HCT116 (cell line): ENCODE results near the gene CLOCK. TPM values are rescaled to one million over a fixed set of nuclear protein-coding genes. Genes with fewer than 3 reads are reported as not detected.
A peak's percentile ranks its signal among the peaks of the same experiment; 100 is the strongest.

Source experiments
- ATAC-seq: fragments of 200-7000 bp; cut with Tn5 transposase; 2 replicates; pipeline ENCODE4 v1.9.1; 2020; ENCODE audit warnings: mild to moderate bottlenecking, moderate library complexity
- BruUV-seq: library from RNA; stranded (reverse); fragments of 400-500 nt; replicated peaks from 2 replicates; lab custom pipeline; 2021; lab: Mats Ljungman, UMichigan
- CTCF ChIA-PET: fragments of 300-600 bp; sonication (Branson Sonifier 250); formaldehyde crosslinking; loops from one replicate; lab custom pipeline; 2021; ENCODE audit warnings: antibody characterized with exemption; lab: Charles Lee
- POLR2A ChIA-PET: fragments of 300-600, 350-600 bp; sonication (Branson Sonifier 250); formaldehyde crosslinking; loops from one replicate; lab custom pipeline; 2021; ENCODE audit warnings: antibody characterized with exemption; lab: Charles Lee
- RAD21 ChIA-PET, 2 experiments: fragments of 300-600 bp; sonication (Branson Sonifier 250); formaldehyde crosslinking; loops; one replicate each; lab custom pipeline; 2023; ENCODE audit warnings: low total read pairs in 2 of 2; ENCODE audit not compliant: uncharacterized antibody in 2 of 2, unreplicated experiment in 2 of 2, low non-redundant PET in 1 of 2; lab: Charles Lee
- DNase-seq: peaks from one replicate; pipeline ENCODE4 v3.0.0-alpha.2; 2010; ENCODE audit warnings: low read depth, low spot score
- H2AFZ ChIP-seq: fragments of 200-600 bp; shearing (Covaris generic), sonication (generic); 2 replicates; pipeline ENCODE4 v1.6.1; 2017; ENCODE audit warnings: low read depth, mixed run types, mixed read lengths, antibody characterized with exemption, low read length; ENCODE audit not compliant: poor library complexity, severe bottlenecking
- H3K27ac ChIP-seq: 2 replicates; pipeline ENCODE4 v1.5.1; 2012; ENCODE audit warnings: low read depth, low read length
- H3K27me3 ChIP-seq: fragments of 200-600 bp; sonication (generic); 2 replicates; pipeline ENCODE4 v1.6.1; 2016; ENCODE audit warnings: mixed run types, low read length, mixed read lengths; ENCODE audit not compliant: insufficient read depth
- H3K36me3 ChIP-seq, 2 experiments: fragments of 200-500 bp in 1 of 2; fragments of 200-600 bp in 1 of 2; sonication (Bioruptor generic) in 1 of 2; sonication (generic) in 1 of 2; 2 replicates each; pipeline versions ENCODE4 v1.5.1 to v1.6.1; 2014 to 2016; ENCODE audit warnings: low read length in 2 of 2, inconsistent platforms in 1 of 2, mixed read lengths in 1 of 2, mixed run types in 1 of 2; ENCODE audit not compliant: insufficient read depth in 2 of 2, control insufficient read depth in 1 of 2
- H3K4me1 ChIP-seq, 2 experiments: fragments of 200-600 bp in 1 of 2; sonication (generic) in 1 of 2; 2 replicates each; pipeline versions ENCODE4 v1.5.1 to v1.6.1; 2012 to 2017; ENCODE audit warnings: low read length in 2 of 2, inconsistent platforms in 1 of 2, mild to moderate bottlenecking in 1 of 2, mixed read lengths in 1 of 2, mixed run types in 1 of 2, moderate library complexity in 1 of 2; ENCODE audit not compliant: insufficient read depth in 2 of 2, control insufficient read depth in 1 of 2
- H3K4me2 ChIP-seq: fragments of 200-600 bp; sonication (generic); 2 replicates; pipeline ENCODE4 v1.6.1; 2017; ENCODE audit warnings: mixed run types, low read length, mixed read lengths
- H3K4me3 ChIP-seq, 2 experiments: fragments of 200-600 bp in 1 of 2; sonication (generic) in 1 of 2; replicated peaks in 1 of 2; 2 replicates each; pipeline ENCODE4 v1.5.1; 2011 to 2016; ENCODE audit warnings: low read length in 2 of 2, control low read depth in 1 of 2, low read depth in 1 of 2, mild to moderate bottlenecking in 1 of 2, mixed read lengths in 1 of 2, mixed run types in 1 of 2
- H3K79me2 ChIP-seq: fragments of 200-600 bp; sonication (generic); 2 replicates; pipeline ENCODE4 v1.6.1; 2017; ENCODE audit warnings: mild to moderate bottlenecking, mixed run types, low read length, moderate library complexity, mixed read lengths; ENCODE audit not compliant: insufficient read depth
- H3K9ac ChIP-seq: fragments of 200-600 bp; sonication (generic); 2 replicates; pipeline ENCODE4 v1.6.1; 2016; ENCODE audit warnings: low read length, mixed read lengths
- H3K9me2 ChIP-seq: fragments of 200-600 bp; sonication (generic), shearing (Covaris generic); 2 replicates; pipeline ENCODE4 v1.6.1; 2017; ENCODE audit warnings: mixed run types, mild to moderate bottlenecking, moderate library complexity; ENCODE audit not compliant: insufficient read depth
- H3K9me3 ChIP-seq, 2 experiments: fragments of 200-500 bp in 1 of 2; fragments of 200-600 bp in 1 of 2; sonication (Bioruptor generic) in 1 of 2; sonication (generic) in 1 of 2; 2 replicates each; pipeline ENCODE4 v1.6.1; 2014 to 2017; ENCODE audit warnings: low read length in 2 of 2, mixed read lengths in 2 of 2, inconsistent platforms in 1 of 2, low read depth in 1 of 2, mild to moderate bottlenecking in 1 of 2, mixed run types in 1 of 2, moderate library complexity in 1 of 2; ENCODE audit not compliant: control insufficient read depth in 1 of 2, insufficient read depth in 1 of 2
- H4K20me1 ChIP-seq: fragments of 200-600 bp; sonication (generic), shearing (Covaris generic); 2 replicates; pipeline ENCODE4 v1.6.1; 2017; ENCODE audit warnings: mixed run types, mild to moderate bottlenecking, moderate library complexity; ENCODE audit not compliant: insufficient read depth
- CEBPB ChIP-seq: IDR thresholded peaks from 2 replicates; pipeline ENCODE4 v1.6.1; 2012; ENCODE audit warnings: low read depth
- CTCF ChIP-seq, 3 experiments: fragments of 200-600 bp in 1 of 3; sonication (generic) in 1 of 3; IDR thresholded peaks in 2 of 3; conservative IDR thresholded peaks in 1 of 3; 2 replicates each; pipeline ENCODE4 v1.5.1; 2012 to 2017; ENCODE audit warnings: low read depth in 2 of 3, low read length in 2 of 3, antibody characterized with exemption in 1 of 3, borderline replicate concordance in 1 of 3, control low read depth in 1 of 3, mild to moderate bottlenecking in 1 of 3, mixed read lengths in 1 of 3, mixed run types in 1 of 3, moderate library complexity in 1 of 3; ENCODE audit not compliant: insufficient read depth in 1 of 3
- ELF1 ChIP-seq: IDR thresholded peaks from 2 replicates; pipeline ENCODE4 v1.6.1; 2012; ENCODE audit warnings: low read depth, borderline replicate concordance
- EZH2phosphoT487 ChIP-seq: fragments of 200-600 bp; IDR thresholded peaks from 2 replicates; pipeline ENCODE4 v1.6.1; 2018; ENCODE audit warnings: antibody characterized with exemption, borderline replicate concordance
- JUND ChIP-seq: IDR thresholded peaks from 2 replicates; pipeline ENCODE4 v1.6.1; 2012
- MAX ChIP-seq: IDR thresholded peaks from 2 replicates; pipeline ENCODE4 v1.6.1; 2012
- POLR2A ChIP-seq: IDR thresholded peaks from 2 replicates; pipeline ENCODE4 v1.7.0; 2011; ENCODE audit warnings: borderline replicate concordance; ENCODE audit not compliant: insufficient read depth, insufficient read length; ENCODE audit errors: extremely low read depth
- POLR2AphosphoS5 ChIP-seq: IDR thresholded peaks from 2 replicates; pipeline ENCODE4 v1.6.1; 2011; ENCODE audit warnings: mild to moderate bottlenecking, low read depth, low read length, moderate library complexity
- RAD21 ChIP-seq: IDR thresholded peaks from 2 replicates; pipeline ENCODE4 v1.6.1; 2012; ENCODE audit warnings: low read depth, mild to moderate bottlenecking
- SP1 ChIP-seq: IDR thresholded peaks from 2 replicates; pipeline ENCODE4 v1.6.1; 2012; ENCODE audit warnings: low read depth
- YY1 ChIP-seq: IDR thresholded peaks from 2 replicates; pipeline ENCODE4 v1.6.1; 2011; ENCODE audit warnings: low read length, low read depth, moderate library complexity, mild to moderate bottlenecking; ENCODE audit not compliant: insufficient replicate concordance; ENCODE audit errors: extremely low read depth
- ZBTB33 ChIP-seq: IDR thresholded peaks from 2 replicates; pipeline ENCODE4 v1.6.1; 2011; ENCODE audit warnings: mild to moderate bottlenecking, low read length, moderate library complexity; ENCODE audit not compliant: insufficient replicate concordance; ENCODE audit errors: extremely low read depth
- intact Hi-C: fragments of 100-400 bp; cut with micrococcal nuclease; formaldehyde crosslinking; loops from 2 replicates; pipeline ENCODE4 v1.10.0; 2022
- total RNA-seq: library from RNA; stranded (reverse); gene quantifications from one replicate; pipeline ENCODE4 v1.2.1, GENCODE V29; 2021; ENCODE audit not compliant: unreplicated experiment

CLOCK gene
- total RNA-seq, 1 experiment from 2014 or later = 38.7 TPM

- TF ChIP-seq ZBTB33 = no peak
Observed at GRCh38 chr4:55545641-55546505, 836 bp downstream of the CLOCK start (continued).

- TSS peak; percentile 45 for BruUV-seq
- Histone ChIP-seq H3K4me1 (peaks cover 45 to 52% of the 10 kb centered on the region in 2 experiments), H3K79me2 (peaks cover 66% of the 10 kb centered on the region), H3K36me3 (no peaks in the 10 kb centered on the region), H2AFZ (no peak overlapping the region), H3K9me3 (no peaks in the 10 kb centered on the region), H3K4me3 (peak overlapping the region; percentile 73 to 80), H3K27ac (peak overlapping the region; percentile 100), H3K9ac (peak overlapping the region; percentile 85), H3K4me2 (peak overlapping the region; percentile 91), H4K20me1 (no peaks in the 10 kb centered on the region), H3K27me3 (no peaks in the 10 kb centered on the region), H3K9me2 (no peaks in the 10 kb centered on the region)
- ChIA-PET RAD21 (no interaction called here), CTCF (interaction anchor here (0.7 to 1.8 kb wide), 4 partner anchors 10 to 574 kb away, joined by 3 to 6 read pairs (median 4); partner anchors contain the start of gene SRD5A3), POLR2A (no interaction called here)
- ATAC-seq = no peak
- DNase-seq = peak; percentile 28
- intact Hi-C loops = loop anchor here (5.0 to 10.0 kb wide), 4 partner anchors 88 to 198 kb away; partner anchors contain the start of genes NMU and SRD5A3
- TF ChIP-seq MAX = no peak
- TF ChIP-seq YY1 = no peak
- TF ChIP-seq JUND = 0 out of 2 replicates have a peak, but pooled peaks have one; percentile 9
- TF ChIP-seq ELF1 = no peak
- no peak for TF ChIP-seq ZBTB33
- peak; percentile 45; the same call in 1 of the 2 replicates for TF ChIP-seq CEBPB
- no peak for TF ChIP-seq EZH2phosphoT487
- TF ChIP-seq POLR2A = no peak
- TF ChIP-seq SP1 = no peak
- no peak for TF ChIP-seq RAD21
- no peak for TF ChIP-seq CTCF (IDR thresholded peaks at IDR 0.05 in 2 of 3, conservative IDR thresholded peaks at IDR 0.05 in 1 of 3; ENCODE audit: borderline replicate concordance in 1 of 3, insufficient read depth in 1 of 3, low read depth in 2 of 3, low read length in 2 of 3)
- no peak for TF ChIP-seq POLR2AphosphoS5
Observed at GRCh38 chr4:55545151-55545550, 1.6 kb downstream of the CLOCK start.
